Measurements from ENCODE around the gene MICALL1.

- no peak for TF ChIP-seq CTCF (IDR thresholded peaks at IDR 0.05)
- TF ChIP-seq EZH2phosphoT487 (IDR thresholded peaks at IDR 0.05), result no peak
- no peak for TF ChIP-seq EZH2 (IDR thresholded peaks at IDR 0.05)
These were observed 20.3 kb downstream of the MICALL1 start for GRCh38 chr22:37926358-37926757.
